Esophagus squamous epithelium (tissue), 5 donors: ENCODE data around the gene UGT1A8. TPM values are rescaled to one million over a fixed set of nuclear protein-coding genes. Genes with fewer than 3 reads are reported as not detected.

ENCODE experiments used
- DNase-seq: peaks from one replicate; lab custom pipeline; 2025; lab: John Stamatoyannopoulos, UW
- H3K27ac ChIP-seq, 4 donors: fragments of 200-600 bp; sonication (generic); one replicate each; pipeline ENCODE4 v1.5.1; 2016 to 2019; ENCODE audit warnings: mild to moderate bottlenecking in 1 of 4
- H3K27me3 ChIP-seq, 4 donors: fragments of 200-600 bp; sonication (generic); 1 replicate in 3 of 4; 2 replicates in 1 of 4; pipeline versions ENCODE4 v1.5.1 to v1.6.0; 2017 to 2021; ENCODE audit warnings: antibody characterized with exemption in 1 of 4
- H3K36me3 ChIP-seq, 3 donors: fragments of 200-600 bp; sonication (generic); one replicate each; pipeline ENCODE4 v1.5.1; 2016 to 2019
- H3K4me1 ChIP-seq, 3 donors: fragments of 200-600 bp; sonication (generic); one replicate each; pipeline ENCODE4 v1.5.1; 2017 to 2019
- H3K4me3 ChIP-seq, 4 donors: fragments of 200-600 bp; sonication (generic); 1 replicate in 3 of 4; 2 replicates in 1 of 4; pipeline ENCODE4 v1.5.1; 2016 to 2019; ENCODE audit warnings: mild to moderate bottlenecking in 2 of 4, moderate library complexity in 1 of 4
- H3K9me3 ChIP-seq, 3 donors: fragments of 200-600 bp; sonication (generic); one replicate each; pipeline ENCODE4 v1.5.1; 2016 to 2019
- POLR2A ChIP-seq, 4 donors: fragments of 450-650 bp; IDR thresholded peaks; one replicate each; pipeline ENCODE4 v1.6.1; 2017; ENCODE audit warnings: antibody characterized with exemption in 4 of 4, mild to moderate bottlenecking in 4 of 4, moderate library complexity in 3 of 4
- WGBS, 2 donors: methylation state at CpG; one replicate each; pipeline ENCODE4 v1.1.5; 2018; 5-methylcytosine and 5-hydroxymethylcytosine counted together
- intact Hi-C: fragments of 100-400 bp; cut with DNase I; formaldehyde crosslinking; loops from one replicate; pipeline ENCODE4 v1.15.0; 2022
- total RNA-seq, 4 donors: library from RNA; depleted of rRNA; stranded (reverse); fragments of >200 nt; gene quantifications; one replicate each; pipeline ENCODE4 v1.1.0, GENCODE V29; 2016
- TF ChIP-seq, protein P1 (sequence below), 6 experiments: fragments of 450-650 bp in 4 of 6; fragments of 200-600 bp in 2 of 6; sonication (generic) in 2 of 6; IDR thresholded peaks; one replicate each; pipeline ENCODE4 v1.5.1; 2016 to 2019; ENCODE audit warnings: antibody characterized with exemption in 6 of 6, mild to moderate bottlenecking in 4 of 6, moderate library complexity in 4 of 6
- donor health status: DM: yes; HTN: yes; CAD: no.

UGT1A8 gene
- total RNA-seq, 4 donors from 2014 or later, result 0.13 to 1.7 (median 0.84) TPM

GRCh38 chr2:233773854-233774253 is 156.4 kb downstream of the UGT1A8 start:
- TF ChIP-seq, protein P1, sequence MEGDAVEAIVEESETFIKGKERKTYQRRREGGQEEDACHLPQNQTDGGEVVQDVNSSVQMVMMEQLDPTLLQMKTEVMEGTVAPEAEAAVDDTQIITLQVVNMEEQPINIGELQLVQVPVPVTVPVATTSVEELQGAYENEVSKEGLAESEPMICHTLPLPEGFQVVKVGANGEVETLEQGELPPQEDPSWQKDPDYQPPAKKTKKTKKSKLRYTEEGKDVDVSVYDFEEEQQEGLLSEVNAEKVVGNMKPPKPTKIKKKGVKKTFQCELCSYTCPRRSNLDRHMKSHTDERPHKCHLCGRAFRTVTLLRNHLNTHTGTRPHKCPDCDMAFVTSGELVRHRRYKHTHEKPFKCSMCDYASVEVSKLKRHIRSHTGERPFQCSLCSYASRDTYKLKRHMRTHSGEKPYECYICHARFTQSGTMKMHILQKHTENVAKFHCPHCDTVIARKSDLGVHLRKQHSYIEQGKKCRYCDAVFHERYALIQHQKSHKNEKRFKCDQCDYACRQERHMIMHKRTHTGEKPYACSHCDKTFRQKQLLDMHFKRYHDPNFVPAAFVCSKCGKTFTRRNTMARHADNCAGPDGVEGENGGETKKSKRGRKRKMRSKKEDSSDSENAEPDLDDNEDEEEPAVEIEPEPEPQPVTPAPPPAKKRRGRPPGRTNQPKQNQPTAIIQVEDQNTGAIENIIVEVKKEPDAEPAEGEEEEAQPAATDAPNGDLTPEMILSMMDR (IDR thresholded peaks at IDR 0.05), result no peak
- TF ChIP-seq POLR2A (IDR thresholded peaks at IDR 0.05), result no peak
- 90 to 91% methylated on average over 5 of the region's 5 CpGs for WGBS, 2 donors
- no peak overlapping the region for H3K27ac ChIP-seq
- DNase-seq, result no peak
- no peaks in the 10 kb centered on the region for H3K4me1 ChIP-seq
- no peak overlapping the region for H3K4me3 ChIP-seq
- H3K36me3 ChIP-seq, result peaks cover 0 to 62% (median 0%) of the 10 kb centered on the region in 3 donors
- no peaks in the 10 kb centered on the region for H3K27me3 ChIP-seq
- intact Hi-C loops, result no loop called here
- H3K9me3 ChIP-seq, result peaks cover 0 to 20% (median 0%) of the 10 kb centered on the region in 3 donors

- Histone ChIP-seq H3K9me3 (peaks cover 0 to 20% (median 0%) of the 10 kb centered on the region in 3 donors), H3K27me3 (peaks cover 0 to 4% (median 0%) of the 10 kb centered on the region in 4 donors), H3K4me1 (no peaks in the 10 kb centered on the region), H3K36me3 (peaks cover 0 to 47% (median 0%) of the 10 kb centered on the region in 3 donors), H3K27ac (no peak overlapping the region), H3K4me3 (no peak overlapping the region)
- WGBS, 2 donors, result 75 to 86% methylated on average over 3 to 4 of the region's 6 CpGs
- TF ChIP-seq POLR2A (IDR thresholded peaks at IDR 0.05), result no peak
- TF ChIP-seq, protein P1 (IDR thresholded peaks at IDR 0.05), result no peak
- DNase-seq, result no peak
- intact Hi-C loops, result no loop called here
Observed at GRCh38 chr2:233775414-233775813, 158.0 kb downstream of the UGT1A8 start.

- Histone ChIP-seq H3K36me3 (peaks cover 0 to 20% (median 0%) of the 10 kb centered on the region in 3 donors), H3K4me1 (no peaks in the 10 kb centered on the region), H3K27ac (no peak within 1 kb of the TSS), H3K27me3 (peaks cover 0 to 4% (median 0%) of the 10 kb centered on the region in 4 donors), H3K4me3 (no peak within 1 kb of the TSS), H3K9me3 (peaks cover 0 to 20% (median 0%) of the 10 kb centered on the region in 3 donors)
- intact Hi-C loops, result no loop called here
- TF ChIP-seq POLR2A (IDR thresholded peaks at IDR 0.05), result no peak
- TF ChIP-seq, protein P1 (IDR thresholded peaks at IDR 0.05), result no peak
- DNase-seq, result no peak
- WGBS, 2 donors, result 79 to 90% methylated on average over 2 of the region's 2 CpGs
Observed at GRCh38 chr2:233778030-233778429, 160.6 kb downstream of the UGT1A8 start, which contains the start of gene MROH2A. MROH2A (plus strand) TSS chr2:233778330; CDS start chr2:233779359, 1,029 bp downstream.

GRCh38 chr2:233779722-233780121 is 162.3 kb downstream of the UGT1A8 start:
- no peak for DNase-seq
- Histone ChIP-seq H3K27ac (no peak overlapping the region), H3K27me3 (peaks cover 0 to 9% (median 0%) of the 10 kb centered on the region in 4 donors), H3K4me1 (no peaks in the 10 kb centered on the region), H3K4me3 (no peak overlapping the region), H3K9me3 (peaks cover 0 to 20% (median 0%) of the 10 kb centered on the region in 3 donors), H3K36me3 (peaks cover 0 to 5% (median 0%) of the 10 kb centered on the region in 3 donors)
- intact Hi-C loops, result no loop called here
- 90% methylated on average over 2 of the region's 4 CpGs; no CpG with 5 or more reads in 1 of the 2 donors for WGBS, 2 donors
- TF ChIP-seq, protein P1 (IDR thresholded peaks at IDR 0.05), result no peak
- TF ChIP-seq POLR2A (IDR thresholded peaks at IDR 0.05), result no peak

- 84 to 92% methylated on average over 4 of the region's 4 CpGs for WGBS, 2 donors
- Histone ChIP-seq H3K4me1 (no peaks in the 10 kb centered on the region), H3K9me3 (peaks cover 0 to 12% (median 0%) of the 10 kb centered on the region in 3 donors), H3K4me3 (no peak overlapping the region), H3K36me3 (no peaks in the 10 kb centered on the region), H3K27me3 (peaks cover 0 to 11% (median 0%) of the 10 kb centered on the region in 4 donors), H3K27ac (no peak overlapping the region)
- TF ChIP-seq, protein P1 (IDR thresholded peaks at IDR 0.05), result no peak
- TF ChIP-seq POLR2A (IDR thresholded peaks at IDR 0.05), result no peak
- intact Hi-C loops, result no loop called here
- no peak for DNase-seq
Observed at GRCh38 chr2:233780771-233781170, 163.3 kb downstream of the UGT1A8 start.
